ENCODE data around the gene ABCG8.

The ABCG8 gene

DNA sequence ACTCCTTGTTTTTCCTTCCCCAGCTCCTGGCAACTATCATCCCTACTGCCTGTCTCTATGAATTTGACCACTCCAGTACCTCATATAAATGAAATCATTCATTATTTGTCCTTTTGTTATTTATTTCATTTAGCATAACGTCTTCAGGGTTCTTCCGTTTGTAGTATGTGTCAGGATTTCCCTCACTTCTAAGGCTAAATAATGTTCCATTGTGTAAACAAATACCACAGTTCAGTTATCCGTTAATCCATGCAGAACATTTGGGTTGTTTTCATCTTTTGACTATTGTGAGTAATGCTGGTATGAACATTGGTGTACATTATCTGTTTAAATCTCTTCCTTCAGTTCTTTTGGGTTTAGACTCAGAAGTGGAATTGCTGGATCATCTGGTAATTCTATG lies 46.1 kb upstream of the ABCG8 start:
- ATAC-seq = no peak
- TF ChIP-seq, protein P1, sequence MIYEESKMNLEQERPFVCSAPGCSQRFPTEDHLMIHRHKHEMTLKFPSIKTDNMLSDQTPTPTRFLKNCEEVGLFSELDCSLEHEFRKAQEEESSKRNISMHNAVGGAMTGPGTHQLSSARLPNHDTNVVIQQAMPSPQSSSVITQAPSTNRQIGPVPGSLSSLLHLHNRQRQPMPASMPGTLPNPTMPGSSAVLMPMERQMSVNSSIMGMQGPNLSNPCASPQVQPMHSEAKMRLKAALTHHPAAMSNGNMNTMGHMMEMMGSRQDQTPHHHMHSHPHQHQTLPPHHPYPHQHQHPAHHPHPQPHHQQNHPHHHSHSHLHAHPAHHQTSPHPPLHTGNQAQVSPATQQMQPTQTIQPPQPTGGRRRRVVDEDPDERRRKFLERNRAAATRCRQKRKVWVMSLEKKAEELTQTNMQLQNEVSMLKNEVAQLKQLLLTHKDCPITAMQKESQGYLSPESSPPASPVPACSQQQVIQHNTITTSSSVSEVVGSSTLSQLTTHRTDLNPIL (CRISPR knock-in tag; IDR thresholded peaks at IDR 0.05; ENCODE audit: low read depth) = no peak
- TF ChIP-seq OSR1 (CRISPR knock-in tag; IDR thresholded peaks at IDR 0.05) (no peak), TOX (CRISPR knock-in tag; IDR thresholded peaks at IDR 0.05; ENCODE audit: borderline replicate concordance) (no peak), ZNF8 (CRISPR knock-in tag; IDR thresholded peaks at IDR 0.05) (no peak), ZFP30 (CRISPR knock-in tag; IDR thresholded peaks at IDR 0.05) (no peak), ARNTL (CRISPR knock-in tag; IDR thresholded peaks at IDR 0.05; ENCODE audit: borderline replicate concordance, low read depth) (no peak), ZNF565 (CRISPR knock-in tag; conservative IDR thresholded peaks at IDR 0.05; ENCODE audit: low read depth) (no peak), GLIS3 (CRISPR knock-in tag; IDR thresholded peaks at IDR 0.05) (no peak)
- TF ChIP-seq, protein P2, sequence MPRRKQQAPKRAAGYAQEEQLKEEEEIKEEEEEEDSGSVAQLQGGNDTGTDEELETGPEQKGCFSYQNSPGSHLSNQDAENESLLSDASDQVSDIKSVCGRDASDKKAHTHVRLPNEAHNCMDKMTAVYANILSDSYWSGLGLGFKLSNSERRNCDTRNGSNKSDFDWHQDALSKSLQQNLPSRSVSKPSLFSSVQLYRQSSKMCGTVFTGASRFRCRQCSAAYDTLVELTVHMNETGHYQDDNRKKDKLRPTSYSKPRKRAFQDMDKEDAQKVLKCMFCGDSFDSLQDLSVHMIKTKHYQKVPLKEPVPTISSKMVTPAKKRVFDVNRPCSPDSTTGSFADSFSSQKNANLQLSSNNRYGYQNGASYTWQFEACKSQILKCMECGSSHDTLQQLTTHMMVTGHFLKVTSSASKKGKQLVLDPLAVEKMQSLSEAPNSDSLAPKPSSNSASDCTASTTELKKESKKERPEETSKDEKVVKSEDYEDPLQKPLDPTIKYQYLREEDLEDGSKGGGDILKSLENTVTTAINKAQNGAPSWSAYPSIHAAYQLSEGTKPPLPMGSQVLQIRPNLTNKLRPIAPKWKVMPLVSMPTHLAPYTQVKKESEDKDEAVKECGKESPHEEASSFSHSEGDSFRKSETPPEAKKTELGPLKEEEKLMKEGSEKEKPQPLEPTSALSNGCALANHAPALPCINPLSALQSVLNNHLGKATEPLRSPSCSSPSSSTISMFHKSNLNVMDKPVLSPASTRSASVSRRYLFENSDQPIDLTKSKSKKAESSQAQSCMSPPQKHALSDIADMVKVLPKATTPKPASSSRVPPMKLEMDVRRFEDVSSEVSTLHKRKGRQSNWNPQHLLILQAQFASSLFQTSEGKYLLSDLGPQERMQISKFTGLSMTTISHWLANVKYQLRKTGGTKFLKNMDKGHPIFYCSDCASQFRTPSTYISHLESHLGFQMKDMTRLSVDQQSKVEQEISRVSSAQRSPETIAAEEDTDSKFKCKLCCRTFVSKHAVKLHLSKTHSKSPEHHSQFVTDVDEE (CRISPR knock-in tag; IDR thresholded peaks at IDR 0.05) = no peak

DNA sequence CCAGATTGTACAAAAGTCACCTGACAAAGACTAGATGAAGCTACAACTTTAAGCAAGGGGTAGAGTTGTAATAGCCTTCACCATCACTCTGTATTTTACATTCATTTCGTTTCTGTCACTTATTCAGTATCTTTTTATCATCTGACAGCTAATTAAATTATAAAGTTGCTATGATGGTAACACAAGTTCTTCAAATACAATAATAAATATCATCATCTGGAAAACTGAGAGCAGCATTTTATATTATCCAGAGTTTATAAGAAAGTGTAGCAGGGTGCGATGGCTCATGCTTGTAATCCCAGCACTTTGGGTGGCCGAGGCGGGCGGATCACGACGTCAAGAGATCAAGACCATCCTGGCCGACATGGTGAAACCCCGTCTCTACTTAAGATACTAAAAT lies 43.8 kb upstream of the ABCG8 start:
- TF ChIP-seq ESRRG (CRISPR knock-in tag; IDR thresholded peaks at IDR 0.05) (no peak), ZC3H10 (CRISPR knock-in tag; IDR thresholded peaks at IDR 0.05) (no peak), ZNF70 (CRISPR knock-in tag; IDR thresholded peaks at IDR 0.05) (no peak), CSDC2 (CRISPR knock-in tag; IDR thresholded peaks at IDR 0.05) (no peak), ISL1 (CRISPR knock-in tag; IDR thresholded peaks at IDR 0.05) (no peak), BACH2 (CRISPR knock-in tag; IDR thresholded peaks at IDR 0.05; ENCODE audit: borderline replicate concordance) (no peak), ARNTL (CRISPR knock-in tag; IDR thresholded peaks at IDR 0.05; ENCODE audit: borderline replicate concordance, low read depth) (no peak), ZNF8 (CRISPR knock-in tag; IDR thresholded peaks at IDR 0.05) (no peak)
- TF ChIP-seq, protein P1 (CRISPR knock-in tag; IDR thresholded peaks at IDR 0.05; ENCODE audit: low read depth) = no peak
- TF ChIP-seq, protein P3, sequence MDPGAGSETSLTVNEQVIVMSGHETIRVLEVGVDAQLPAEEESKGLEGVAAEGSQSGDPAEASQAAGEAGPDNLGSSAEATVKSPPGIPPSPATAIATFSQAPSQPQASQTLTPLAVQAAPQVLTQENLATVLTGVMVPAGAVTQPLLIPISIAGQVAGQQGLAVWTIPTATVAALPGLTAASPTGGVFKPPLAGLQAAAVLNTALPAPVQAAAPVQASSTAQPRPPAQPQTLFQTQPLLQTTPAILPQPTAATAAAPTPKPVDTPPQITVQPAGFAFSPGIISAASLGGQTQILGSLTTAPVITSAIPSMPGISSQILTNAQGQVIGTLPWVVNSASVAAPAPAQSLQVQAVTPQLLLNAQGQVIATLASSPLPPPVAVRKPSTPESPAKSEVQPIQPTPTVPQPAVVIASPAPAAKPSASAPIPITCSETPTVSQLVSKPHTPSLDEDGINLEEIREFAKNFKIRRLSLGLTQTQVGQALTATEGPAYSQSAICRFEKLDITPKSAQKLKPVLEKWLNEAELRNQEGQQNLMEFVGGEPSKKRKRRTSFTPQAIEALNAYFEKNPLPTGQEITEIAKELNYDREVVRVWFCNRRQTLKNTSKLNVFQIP (CRISPR knock-in tag; IDR thresholded peaks at IDR 0.05; ENCODE audit: borderline replicate concordance, low read depth) = no peak
- ATAC-seq = no peak

DNA sequence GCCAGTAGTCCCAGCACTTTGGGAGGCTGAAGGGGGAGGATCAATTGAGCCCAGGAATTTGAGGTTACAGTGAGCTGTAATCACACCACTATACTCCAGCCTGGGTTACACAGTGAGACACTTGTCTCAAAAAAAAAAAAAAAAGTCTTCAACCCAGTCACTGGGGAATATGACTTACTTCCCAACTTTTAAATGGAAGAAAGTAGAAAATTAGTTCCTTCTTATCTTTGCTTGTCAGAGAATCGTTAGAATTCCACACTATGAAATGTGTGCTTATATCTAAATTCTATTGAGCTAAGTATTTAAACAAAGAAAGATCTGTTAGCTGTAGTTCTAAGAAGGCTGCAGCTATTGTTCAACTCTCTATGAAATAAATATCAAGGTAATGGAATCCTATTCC lies 42.6 kb upstream of the ABCG8 start:
- ATAC-seq = no peak
- TF ChIP-seq, protein P3 (CRISPR knock-in tag; IDR thresholded peaks at IDR 0.05; ENCODE audit: borderline replicate concordance, low read depth) = no peak
- TF ChIP-seq, protein P2 (CRISPR knock-in tag; IDR thresholded peaks at IDR 0.05) = no peak
- TF ChIP-seq SNAI2 (CRISPR knock-in tag; IDR thresholded peaks at IDR 0.05) (no peak), ZNF70 (CRISPR knock-in tag; IDR thresholded peaks at IDR 0.05) (no peak)
